Ascending aorta (tissue), 1 donor: Measurements from ENCODE around the gene SLC26A11. TPM values are rescaled to one million over a fixed set of nuclear protein-coding genes. Genes with fewer than 3 reads are reported as not detected.

Experiments
- total RNA-seq: library from RNA; depleted of rRNA; stranded (reverse); fragments of >200 nt; gene quantifications from one replicate; pipeline ENCODE4 v1.1.0, GENCODE V29; 2016

Gene SLC26A11
- total RNA-seq, 1 donor from 2014 or later = 25.8 TPM

Other genes starting within 250 kb of the SLC26A11 start
- gene TBC1D16, start 184.6 kb upstream of the SLC26A11 start, total RNA-seq = 55.6 TPM
- gene CCDC40, start 183.8 kb upstream of the SLC26A11 start, total RNA-seq = 5.4 TPM
- 91.6 TPM for gene GAA, start 118.8 kb upstream of the SLC26A11 start, total RNA-seq
- 78.9 TPM for gene EIF4A3, start 73.3 kb upstream of the SLC26A11 start, total RNA-seq
- gene CARD14, start 50.4 kb upstream of the SLC26A11 start, total RNA-seq = 1.1 TPM
- gene SGSH, start 94 bp upstream of the SLC26A11 start, total RNA-seq = 50.9 TPM
- gene RNF213, start 40.4 kb downstream of the SLC26A11 start, total RNA-seq = 155 TPM
- gene ENDOV, start 194.7 kb downstream of the SLC26A11 start, total RNA-seq = 18.0 TPM